Measurements from ENCODE around the gene ANKRD44. TPM values are rescaled to one million over a fixed set of nuclear protein-coding genes. Genes with fewer than 3 reads are reported as not detected.

The ANKRD44 gene
- total RNA-seq, 2 donors from 2014 or later = 57.8 to 93.4 TPM

- no peaks in the 10 kb centered on the region for H3K9me3 ChIP-seq
- no peak overlapping the region for H3K4me3 ChIP-seq
- ATAC-seq (ENCODE audit: insufficient number of reproducible peaks, low FRiP score, low read depth) (no peak), DNase-seq (ENCODE audit: low spot score) (no peak)
- H3K36me3 ChIP-seq = no peaks in the 10 kb centered on the region
- no peak overlapping the region for H3K27ac ChIP-seq
- H3K27me3 ChIP-seq (replicated peaks; ENCODE audit: insufficient read depth) = no peaks in the 10 kb centered on the region
- peaks cover 11 to 17% of the 10 kb centered on the region in 2 donors for H3K4me1 ChIP-seq (ENCODE audit: control insufficient read depth in 1 of 2, low read depth in 2 of 2)
- TF ChIP-seq, protein P1, sequence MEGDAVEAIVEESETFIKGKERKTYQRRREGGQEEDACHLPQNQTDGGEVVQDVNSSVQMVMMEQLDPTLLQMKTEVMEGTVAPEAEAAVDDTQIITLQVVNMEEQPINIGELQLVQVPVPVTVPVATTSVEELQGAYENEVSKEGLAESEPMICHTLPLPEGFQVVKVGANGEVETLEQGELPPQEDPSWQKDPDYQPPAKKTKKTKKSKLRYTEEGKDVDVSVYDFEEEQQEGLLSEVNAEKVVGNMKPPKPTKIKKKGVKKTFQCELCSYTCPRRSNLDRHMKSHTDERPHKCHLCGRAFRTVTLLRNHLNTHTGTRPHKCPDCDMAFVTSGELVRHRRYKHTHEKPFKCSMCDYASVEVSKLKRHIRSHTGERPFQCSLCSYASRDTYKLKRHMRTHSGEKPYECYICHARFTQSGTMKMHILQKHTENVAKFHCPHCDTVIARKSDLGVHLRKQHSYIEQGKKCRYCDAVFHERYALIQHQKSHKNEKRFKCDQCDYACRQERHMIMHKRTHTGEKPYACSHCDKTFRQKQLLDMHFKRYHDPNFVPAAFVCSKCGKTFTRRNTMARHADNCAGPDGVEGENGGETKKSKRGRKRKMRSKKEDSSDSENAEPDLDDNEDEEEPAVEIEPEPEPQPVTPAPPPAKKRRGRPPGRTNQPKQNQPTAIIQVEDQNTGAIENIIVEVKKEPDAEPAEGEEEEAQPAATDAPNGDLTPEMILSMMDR (IDR thresholded peaks at IDR 0.05) = no peak
Observed at GRCh38 chr2:197238043-197238365, 72.6 kb downstream of the ANKRD44 start.

DNA sequence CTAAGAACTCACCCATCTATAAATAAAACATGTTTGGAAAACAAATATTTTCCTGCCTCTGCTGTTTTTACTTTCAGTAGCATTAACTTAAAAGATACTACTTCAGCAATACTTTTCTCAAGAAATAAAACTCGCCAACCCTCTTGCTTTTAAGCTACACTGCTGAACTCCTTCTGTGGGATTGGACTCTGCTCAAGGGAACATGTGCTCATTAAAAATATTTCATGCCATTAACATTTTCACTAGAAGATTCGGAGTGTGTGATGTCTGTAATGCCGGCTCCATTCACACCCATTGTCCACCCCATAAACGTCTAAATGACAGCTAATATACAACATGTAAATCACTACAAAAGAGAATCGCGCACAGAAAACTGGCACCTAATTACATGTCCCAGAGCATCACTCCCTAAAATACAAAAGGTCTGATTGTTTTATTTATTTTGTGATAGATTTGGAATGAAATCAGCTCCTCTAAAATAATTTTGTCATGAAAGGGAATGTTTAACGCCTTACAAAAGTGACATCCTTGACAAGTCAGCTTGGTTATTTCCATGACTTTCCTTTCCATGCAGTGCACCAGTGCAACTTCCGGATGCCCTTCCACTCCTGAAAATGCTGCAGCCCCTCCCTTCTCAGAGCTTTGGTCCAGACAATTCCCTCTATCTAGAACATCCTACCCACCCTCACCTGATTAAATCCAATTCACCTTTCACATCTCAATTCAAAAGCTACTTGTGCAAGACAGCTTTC lies 73.1 kb downstream of the ANKRD44 start:
- H3K4me1 ChIP-seq (ENCODE audit: control insufficient read depth in 1 of 2, low read depth in 2 of 2) = peaks cover 11 to 17% of the 10 kb centered on the region in 2 donors
- TF ChIP-seq, protein P1 (IDR thresholded peaks at IDR 0.05) = no peak
- no peak for DNase-seq (ENCODE audit: low spot score)
- no peak for ATAC-seq (ENCODE audit: insufficient number of reproducible peaks, low FRiP score, low read depth)
- no peaks in the 10 kb centered on the region for H3K9me3 ChIP-seq
- H3K4me3 ChIP-seq = no peak overlapping the region
- H3K27me3 ChIP-seq (replicated peaks; ENCODE audit: insufficient read depth) = no peaks in the 10 kb centered on the region
- H3K36me3 ChIP-seq = no peaks in the 10 kb centered on the region
- no peak overlapping the region for H3K27ac ChIP-seq

DNA sequence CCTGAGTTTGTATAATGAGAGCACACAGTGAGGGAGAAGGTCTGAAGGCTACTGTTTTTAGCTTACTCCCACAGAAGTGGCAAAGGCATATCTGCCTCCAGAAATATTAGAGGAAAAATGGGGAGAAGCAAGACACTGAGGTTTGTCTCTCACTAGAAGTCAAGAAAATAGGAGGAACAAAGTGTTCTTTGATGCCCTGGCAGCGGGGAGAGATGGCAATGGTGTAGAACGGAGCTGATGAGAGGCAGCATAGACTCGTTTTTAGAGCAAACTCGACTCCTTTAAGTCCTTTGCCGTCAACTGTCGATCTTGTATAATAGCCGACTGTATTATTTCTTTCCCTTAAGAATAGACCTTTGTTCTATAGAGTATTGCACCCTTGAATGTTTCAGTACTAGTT lies 73.8 kb downstream of the ANKRD44 start:
- no peak overlapping the region for H3K4me3 ChIP-seq
- H3K27me3 ChIP-seq (replicated peaks; ENCODE audit: insufficient read depth) = no peaks in the 10 kb centered on the region
- ATAC-seq (ENCODE audit: insufficient number of reproducible peaks, low FRiP score, low read depth) = no peak
- no peak for DNase-seq (ENCODE audit: low spot score)
- H3K9me3 ChIP-seq = no peaks in the 10 kb centered on the region
- H3K27ac ChIP-seq = no peak overlapping the region
- TF ChIP-seq, protein P1 (IDR thresholded peaks at IDR 0.05) = no peak
- peaks cover 11 to 17% of the 10 kb centered on the region in 2 donors for H3K4me1 ChIP-seq (ENCODE audit: control insufficient read depth in 1 of 2, low read depth in 2 of 2)
- H3K36me3 ChIP-seq = no peaks in the 10 kb centered on the region

- ATAC-seq (ENCODE audit: insufficient number of reproducible peaks, low FRiP score, low read depth) = no peak
- H3K4me3 ChIP-seq = no peak overlapping the region
- no peaks in the 10 kb centered on the region for H3K36me3 ChIP-seq
- peaks cover 8 to 20% of the 10 kb centered on the region in 2 donors for H3K4me1 ChIP-seq (ENCODE audit: control insufficient read depth in 1 of 2, low read depth in 2 of 2)
- no peak for DNase-seq (ENCODE audit: low spot score)
- no peaks in the 10 kb centered on the region for H3K9me3 ChIP-seq
- TF ChIP-seq, protein P1 (IDR thresholded peaks at IDR 0.05) = no peak
- no peak overlapping the region for H3K27ac ChIP-seq
- H3K27me3 ChIP-seq (replicated peaks; ENCODE audit: insufficient read depth) = no peaks in the 10 kb centered on the region
Observed at GRCh38 chr2:197236159-197236558, 74.4 kb downstream of the ANKRD44 start.

- DNase-seq (ENCODE audit: low spot score) = no peak
- H3K4me1 ChIP-seq (ENCODE audit: control insufficient read depth in 1 of 2, low read depth in 2 of 2) = peaks cover 5 to 16% of the 10 kb centered on the region in 2 donors
- no peak for ATAC-seq (ENCODE audit: insufficient number of reproducible peaks, low FRiP score, low read depth)
- no peak overlapping the region for H3K4me3 ChIP-seq
- no peaks in the 10 kb centered on the region for H3K9me3 ChIP-seq
- H3K27ac ChIP-seq = no peak overlapping the region
- H3K36me3 ChIP-seq = no peaks in the 10 kb centered on the region
- no peaks in the 10 kb centered on the region for H3K27me3 ChIP-seq (replicated peaks; ENCODE audit: insufficient read depth)
- TF ChIP-seq, protein P1 (IDR thresholded peaks at IDR 0.05) = no peak
Observed at GRCh38 chr2:197235711-197236110, 74.9 kb downstream of the ANKRD44 start.
